GM12878 (cell line): Measurements from ENCODE around the gene RAB3B. TPM values are rescaled to one million over a fixed set of nuclear protein-coding genes. Genes with fewer than 3 reads are reported as not detected.

Source experiments
- ATAC-seq: fragments of 200-7000 bp; cut with Tn5 transposase; 3 replicates; pipeline ENCODE4 v1.9.1; 2020; ENCODE audit warnings: mild to moderate bottlenecking, moderate library complexity
- BruUV-seq: library from RNA; stranded (reverse); fragments of 400-500 nt; replicated peaks from 2 replicates; lab custom pipeline; 2021; lab: Mats Ljungman, UMichigan
- CTCF ChIA-PET: fragments of 300-600 bp; sonication (Branson Sonifier 250); formaldehyde crosslinking; extraction: SDS; loops from one replicate; lab custom pipeline; 2021; ENCODE audit warnings: inconsistent platforms; lab: Yijun Ruan, JAX
- POLR2A ChIA-PET: fragments of 350-600 bp; formaldehyde crosslinking; extraction: SDS; loops from one replicate; lab custom pipeline; 2021; ENCODE audit warnings: inconsistent platforms; lab: Charles Lee
- RAD21 ChIA-PET: fragments of 300-600 bp; sonication (Branson Sonifier 250); formaldehyde crosslinking; loops from one replicate; lab custom pipeline; 2023; ENCODE audit warnings: antibody characterized with exemption; ENCODE audit not compliant: unreplicated experiment; lab: Charles Lee
- SMC1A ChIA-PET: fragments of 300-600 bp; sonication (Branson Sonifier 250); formaldehyde crosslinking; loops from one replicate; lab custom pipeline; 2023; ENCODE audit not compliant: unreplicated experiment, uncharacterized antibody; lab: Charles Lee
- DNase-seq: peaks from one replicate; pipeline ENCODE4 v3.0.0-alpha.2; 2011; ENCODE audit warnings: low read depth, low spot score
- FAIRE-seq: peaks from 3 replicates; lab custom pipeline; 2011; peaks lifted over from hg19 to GRCh38; lab: Jason Lieb, UNC
- H2AFZ ChIP-seq: 2 replicates; pipeline ENCODE4 v1.6.0; 2011; ENCODE audit warnings: low read depth, low read length, control low read depth; ENCODE audit not compliant: control insufficient read depth
- H3K27ac ChIP-seq: 2 replicates; pipeline ENCODE4 v1.5.1; 2011; ENCODE audit warnings: control low read depth; ENCODE audit not compliant: control insufficient read depth, insufficient read depth
- H3K27me3 ChIP-seq, 2 experiments: replicated peaks in 1 of 2; 2 replicates each; pipeline versions ENCODE4 v1.6.0 to v1.6.1; 2011; ENCODE audit warnings: low read length in 1 of 2; ENCODE audit not compliant: control insufficient read depth in 2 of 2, insufficient read depth in 2 of 2
- H3K36me3 ChIP-seq, 2 experiments: 2 replicates each; pipeline ENCODE4 v1.5.1; 2011; ENCODE audit warnings: low read length in 1 of 2; ENCODE audit not compliant: control insufficient read depth in 2 of 2, insufficient read depth in 2 of 2
- H3K4me1 ChIP-seq: 2 replicates; pipeline ENCODE4 v1.6.1; 2011; ENCODE audit warnings: mild to moderate bottlenecking, low read length, moderate library complexity, mixed read lengths; ENCODE audit not compliant: control insufficient read depth, insufficient read depth
- H3K4me2 ChIP-seq: 2 replicates; pipeline ENCODE4 v1.6.0; 2011; ENCODE audit warnings: control low read depth; ENCODE audit not compliant: control insufficient read depth, insufficient read depth
- H3K4me3 ChIP-seq: fragments of 200-600 bp; sonication (generic); 2 replicates; pipeline ENCODE4 v1.5.1; 2016
- H3K79me2 ChIP-seq: 2 replicates; pipeline ENCODE4 v1.6.0; 2011; ENCODE audit warnings: low read length; ENCODE audit not compliant: control insufficient read depth, insufficient read depth
- H3K9ac ChIP-seq: 2 replicates; pipeline ENCODE4 v1.8.0; 2011; ENCODE audit warnings: low read length, control low read depth, mixed read lengths; ENCODE audit not compliant: control insufficient read depth, insufficient read depth
- H3K9me3 ChIP-seq: replicated peaks from 3 replicates; pipeline ENCODE4 v1.5.1; 2011; ENCODE audit warnings: mild to moderate bottlenecking, low read length; ENCODE audit not compliant: control insufficient read depth, insufficient read depth
- H4K20me1 ChIP-seq: 2 replicates; pipeline ENCODE4 v1.6.0; 2011; ENCODE audit not compliant: control insufficient read depth, insufficient read depth
- CEBPB ChIP-seq, 2 experiments: fragments of 150-350 bp in 1 of 2; IDR thresholded peaks; 2 replicates each; pipeline ENCODE4 v1.6.1; 2012 to 2014; ENCODE audit warnings: low read depth in 2 of 2, low read length in 2 of 2, borderline replicate concordance in 1 of 2, inconsistent platforms in 1 of 2
- CREM ChIP-seq: IDR thresholded peaks from 2 replicates; pipeline ENCODE4 v1.6.1; 2014; ENCODE audit warnings: antibody characterized with exemption, low read depth
- KDM1A ChIP-seq: fragments of 200-600 bp; sonication (generic); IDR thresholded peaks from 2 replicates; pipeline ENCODE4 v1.6.1; 2016; ENCODE audit warnings: borderline replicate concordance
- TCF12 ChIP-seq: IDR thresholded peaks from 2 replicates; pipeline ENCODE4 v1.6.1; 2011; ENCODE audit warnings: low read depth, mild to moderate bottlenecking, low read length
- ZNF207 ChIP-seq: fragments of 450-650 bp; IDR thresholded peaks from 2 replicates; pipeline ENCODE4 v1.6.1; 2014; ENCODE audit warnings: antibody characterized with exemption, mild to moderate bottlenecking, borderline replicate concordance
- ZNF384 ChIP-seq: IDR thresholded peaks from 2 replicates; pipeline ENCODE4 v1.6.1; 2012; ENCODE audit warnings: low read depth, mild to moderate bottlenecking, low read length, improper control_type of control experiment, borderline replicate concordance
- in situ Hi-C: fragments of 300-500 bp; cut with MboI; formaldehyde crosslinking; loops from 9 replicates; pipeline ENCODE4 v1.14.3; 2018; ENCODE audit warnings: mixed read lengths
- intact Hi-C: fragments of 100-400 bp; cut with micrococcal nuclease; formaldehyde crosslinking; loops from one replicate; pipeline ENCODE4 v1.14.2; 2022; ENCODE audit not compliant: unreplicated experiment
- polyA plus RNA-seq, 11 experiments: library from polyadenylated mRNA; depleted of rRNA in 4 of 11; unstranded in 6 of 11; stranded (reverse) in 5 of 11; fragments of >200 nt; fragmentation: Nextera tagmentation in 4 of 11; fragmentation: Illumina TruSeq in 1 of 11; extraction: Ambion mirVana in 4 of 11; extraction: Trizol in 1 of 11; gene quantifications; 1 replicate in 1 of 11; 2 replicates in 10 of 11; pipeline versions ENCODE4 v1.2.1 to v1.2.3, GENCODE V29; 2011 to 2016; ENCODE audit warnings: inconsistent platforms in 2 of 11, missing spikeins in 2 of 11, low read depth in 1 of 11
- total RNA-seq, 4 experiments: library from RNA; depleted of rRNA in 3 of 4; stranded (reverse); fragments of >200 nt in 3 of 4; fragmentation: Illumina TruSeq in 1 of 4; extraction: Trizol in 1 of 4; gene quantifications; 2 replicates each; pipeline versions ENCODE4 v1.2.1 to v1.2.3, GENCODE V29; 2013 to 2021
- TF ChIP-seq, protein P1 (sequence below): fragments of 450-650 bp; IDR thresholded peaks from 2 replicates; pipeline ENCODE4 v1.6.1; 2017; ENCODE audit warnings: borderline replicate concordance
- TF ChIP-seq, protein P2 (sequence below): fragments of 450-650 bp; IDR thresholded peaks from 2 replicates; pipeline ENCODE4 v1.6.1; 2016; ENCODE audit warnings: mild to moderate bottlenecking

The RAB3B gene
- total and polyA plus RNA-seq, 10 of the 15 experiments (the other 5 are each of a cell fraction or from before 2014, with no cell fraction given) = 0.05 to 0.32 (median 0.24) TPM

DNA sequence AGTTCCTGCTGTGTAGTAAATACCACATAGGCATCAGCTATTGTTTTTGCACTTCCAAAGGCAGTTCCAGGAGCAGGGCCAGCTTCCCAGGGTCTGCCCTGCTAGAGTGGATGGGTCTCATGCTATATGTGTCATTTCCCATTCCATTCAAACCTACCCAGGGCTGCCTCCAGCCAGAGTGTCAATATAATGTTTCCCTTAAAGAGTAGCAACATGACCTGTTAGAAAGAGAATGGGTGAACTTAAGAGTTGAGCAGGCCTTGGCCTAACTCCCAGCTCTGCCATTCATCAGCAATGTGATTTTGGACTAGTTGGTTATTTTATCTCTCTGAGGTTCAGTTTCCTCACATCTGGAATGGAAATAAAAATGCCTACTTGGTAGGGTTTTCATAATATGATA lies 44.9 kb downstream of the RAB3B start:
- H3K4me1 ChIP-seq = no peaks in the 10 kb centered on the region
- intact Hi-C loops (no loop called here), in situ Hi-C loops (no loop called here)
- H3K79me2 ChIP-seq = no peaks in the 10 kb centered on the region
- H3K27ac ChIP-seq = no peak overlapping the region
- H3K27me3 ChIP-seq = no peaks in the 10 kb centered on the region
- ATAC-seq (no peak), FAIRE-seq (no peak), DNase-seq (no peak)
- RAD21 ChIA-PET = no interaction called here
- no peak overlapping the region for H3K4me3 ChIP-seq
- CTCF ChIA-PET = no interaction called here
- SMC1A ChIA-PET = interaction anchor here (0.7 kb wide), 1 partner anchor 39 kb away, joined by 3 read pairs; no protein-coding TSS in a partner anchor
- H4K20me1 ChIP-seq = no peaks in the 10 kb centered on the region
- H3K9ac ChIP-seq = no peak overlapping the region
- POLR2A ChIA-PET = interaction anchor here (0.6 kb wide), 2 partner anchors 13 to 954 kb away, joined by 3 to 4 read pairs; no protein-coding TSS in a partner anchor
- TF ChIP-seq, protein P1, sequence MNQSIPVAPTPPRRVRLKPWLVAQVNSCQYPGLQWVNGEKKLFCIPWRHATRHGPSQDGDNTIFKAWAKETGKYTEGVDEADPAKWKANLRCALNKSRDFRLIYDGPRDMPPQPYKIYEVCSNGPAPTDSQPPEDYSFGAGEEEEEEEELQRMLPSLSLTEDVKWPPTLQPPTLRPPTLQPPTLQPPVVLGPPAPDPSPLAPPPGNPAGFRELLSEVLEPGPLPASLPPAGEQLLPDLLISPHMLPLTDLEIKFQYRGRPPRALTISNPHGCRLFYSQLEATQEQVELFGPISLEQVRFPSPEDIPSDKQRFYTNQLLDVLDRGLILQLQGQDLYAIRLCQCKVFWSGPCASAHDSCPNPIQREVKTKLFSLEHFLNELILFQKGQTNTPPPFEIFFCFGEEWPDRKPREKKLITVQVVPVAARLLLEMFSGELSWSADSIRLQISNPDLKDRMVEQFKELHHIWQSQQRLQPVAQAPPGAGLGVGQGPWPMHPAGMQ = no peak
- TF ChIP-seq ZNF207 = no peak
- no peak for TF ChIP-seq ZNF384
- TF ChIP-seq, protein P2, sequence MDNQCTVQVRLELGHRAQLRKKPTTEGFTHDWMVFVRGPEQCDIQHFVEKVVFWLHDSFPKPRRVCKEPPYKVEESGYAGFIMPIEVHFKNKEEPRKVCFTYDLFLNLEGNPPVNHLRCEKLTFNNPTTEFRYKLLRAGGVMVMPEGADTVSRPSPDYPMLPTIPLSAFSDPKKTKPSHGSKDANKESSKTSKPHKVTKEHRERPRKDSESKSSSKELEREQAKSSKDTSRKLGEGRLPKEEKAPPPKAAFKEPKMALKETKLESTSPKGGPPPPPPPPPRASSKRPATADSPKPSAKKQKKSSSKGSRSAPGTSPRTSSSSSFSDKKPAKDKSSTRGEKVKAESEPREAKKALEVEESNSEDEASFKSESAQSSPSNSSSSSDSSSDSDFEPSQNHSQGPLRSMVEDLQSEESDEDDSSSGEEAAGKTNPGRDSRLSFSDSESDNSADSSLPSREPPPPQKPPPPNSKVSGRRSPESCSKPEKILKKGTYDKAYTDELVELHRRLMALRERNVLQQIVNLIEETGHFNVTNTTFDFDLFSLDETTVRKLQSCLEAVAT = no peak
- TF ChIP-seq TCF12 = no peak
- TF ChIP-seq CEBPB (IDR thresholded peaks at IDR 0.05; ENCODE audit: borderline replicate concordance in 1 of 2, low read depth in 2 of 2, low read length in 2 of 2) = no peak
- TF ChIP-seq KDM1A = no peak
- no peak for TF ChIP-seq CREM
- no TSS peak for BruUV-seq
- no peak overlapping the region for H2AFZ ChIP-seq
- no peak overlapping the region for H3K4me2 ChIP-seq
- H3K36me3 ChIP-seq = no peaks in the 10 kb centered on the region
- no peaks in the 10 kb centered on the region; the same call in 1 of the 3 replicates for H3K9me3 ChIP-seq
